BJ (cell line): ENCODE measurements around the gene CASP6. TPM values are rescaled to one million over a fixed set of nuclear protein-coding genes. Genes with fewer than 3 reads are reported as not detected.

ENCODE experiments used
- CTCF ChIA-PET: fragments of 350-600 bp; formaldehyde crosslinking; extraction: SDS; loops from one replicate; lab custom pipeline; 2021; ENCODE audit warnings: antibody characterized with exemption, inconsistent platforms; lab: Yijun Ruan, JAX
- POLR2A ChIA-PET: fragments of 300-600 bp; sonication (Branson Sonifier 250); formaldehyde crosslinking; extraction: SDS; loops from one replicate; lab custom pipeline; 2021; ENCODE audit warnings: antibody characterized with exemption; lab: Charles Lee
- DNase-seq: peaks from one replicate; pipeline ENCODE4 v3.0.0-alpha.2; 2011; ENCODE audit warnings: low read depth
- H3K27me3 ChIP-seq: 2 replicates; pipeline ENCODE4 v1.6.0; 2011; ENCODE audit warnings: low read length; ENCODE audit not compliant: control insufficient read depth, insufficient read depth
- H3K36me3 ChIP-seq: 2 replicates; pipeline ENCODE4 v1.5.1; 2011; ENCODE audit warnings: low read length; ENCODE audit not compliant: control insufficient read depth, insufficient read depth
- H3K4me3 ChIP-seq: 2 replicates; pipeline ENCODE4 v1.5.1; 2011; ENCODE audit warnings: low read depth, mild to moderate bottlenecking, control low read depth, low read length
- CTCF ChIP-seq: IDR thresholded peaks from 2 replicates; pipeline ENCODE4 v1.5.1; 2011; ENCODE audit warnings: low read depth, mild to moderate bottlenecking, control low read depth, inconsistent platforms, low read length, moderate library complexity; ENCODE audit not compliant: insufficient read depth
- polyA plus RNA-seq: library from polyadenylated mRNA; depleted of rRNA; stranded (reverse); fragments of >200 nt; gene quantifications from 2 replicates; pipeline ENCODE4 v1.2.3, GENCODE V29; 2011

Gene CASP6
- polyA plus RNA-seq, 1 experiment, result 17.0 TPM

- Histone ChIP-seq H3K36me3 (no peaks in the 10 kb centered on the region), H3K27me3 (no peaks in the 10 kb centered on the region), H3K4me3 (no peak overlapping the region)
- DNase-seq, result no peak
- ChIA-PET CTCF (no interaction called here), POLR2A (no interaction called here)
- no peak for TF ChIP-seq CTCF
Observed at GRCh38 chr4:109719604-109720003, 16.4 kb upstream of the CASP6 start.

- TF ChIP-seq CTCF, result no peak
- Histone ChIP-seq H3K27me3 (no peaks in the 10 kb centered on the region), H3K36me3 (no peaks in the 10 kb centered on the region), H3K4me3 (no peak overlapping the region)
- DNase-seq, result no peak
- POLR2A ChIA-PET, result no interaction called here
- CTCF ChIA-PET, result no interaction called here
Observed at GRCh38 chr4:109718759-109719158, 15.5 kb upstream of the CASP6 start.

GRCh38 chr4:109713500-109713899, 10.3 kb upstream of the CASP6 start:
- Histone ChIP-seq H3K27me3 (no peaks in the 10 kb centered on the region), H3K4me3 (no peak overlapping the region), H3K36me3 (peaks cover 1% of the 10 kb centered on the region; the same call in 1 of the 2 replicates)
- CTCF ChIA-PET, result interaction anchor here (1.0 to 1.2 kb wide), 2 partner anchors 9 to 10 kb away, joined by 3 read pairs; partner anchors contain the start of gene CASP6
- no peak for DNase-seq
- POLR2A ChIA-PET, result no interaction called here
- no peak for TF ChIP-seq CTCF

GRCh38 chr4:109708990-109709389, 5.7 kb upstream of the CASP6 start:
- peaks cover 1% of the 10 kb centered on the region; the same call in 1 of the 2 replicates for H3K36me3 ChIP-seq
- ChIA-PET CTCF (interaction anchor here (0.6 kb wide), 1 partner anchor 14 kb away, joined by 3 read pairs; no protein-coding TSS in a partner anchor), POLR2A (no interaction called here)
- no peak for DNase-seq
- no peaks in the 10 kb centered on the region for H3K27me3 ChIP-seq
- no peak overlapping the region for H3K4me3 ChIP-seq
- TF ChIP-seq CTCF, result no peak

- TF ChIP-seq CTCF, result no peak
- ChIA-PET POLR2A (no interaction called here), CTCF (interaction anchor here (1.6 kb wide), 1 partner anchor 275 kb away, joined by 4 read pairs; the partner anchor contains the start of gene SEC24B)
- DNase-seq, result no peak
- no peaks in the 10 kb centered on the region for H3K27me3 ChIP-seq
- no peak overlapping the region for H3K4me3 ChIP-seq
- peaks cover 1% of the 10 kb centered on the region; the same call in 1 of the 2 replicates for H3K36me3 ChIP-seq
Observed at GRCh38 chr4:109708435-109708834, 5.2 kb upstream of the CASP6 start.
